ENCODE results near the gene OPN1SW.
A peak's percentile ranks its signal among the peaks of the same experiment; 100 is the strongest.

Gene OPN1SW

GRCh38 chr7:128792471-128793180 lies 17.0 kb upstream of the OPN1SW start:
- no peak overlapping the region for H3K4me3 ChIP-seq (ENCODE audit: low read length)
- H3K36me3 ChIP-seq (ENCODE audit: insufficient read depth, low read length) = no peaks in the 10 kb centered on the region
- no peak overlapping the region for H3K4me2 ChIP-seq (ENCODE audit: low read length)
- no peaks in the 10 kb centered on the region for H3K9me3 ChIP-seq (replicated peaks; ENCODE audit: low read length)
- H3K9ac ChIP-seq (ENCODE audit: low read depth, low read length) = no peak overlapping the region
- peaks cover 27% of the 10 kb centered on the region for H3K27me3 ChIP-seq (ENCODE audit: control insufficient read depth, insufficient read depth, low read length)
- H3K4me1 ChIP-seq (ENCODE audit: control insufficient read depth, insufficient read depth, low read length) = peaks cover 12% of the 10 kb centered on the region

- H3K4me3 ChIP-seq (ENCODE audit: low read length) = peak overlapping the region; percentile 82
- H3K4me2 ChIP-seq (ENCODE audit: low read length) = peak overlapping the region; percentile 98
- no peaks in the 10 kb centered on the region for H3K9me3 ChIP-seq (replicated peaks; ENCODE audit: low read length)
- peaks cover 30% of the 10 kb centered on the region for H3K27me3 ChIP-seq (ENCODE audit: control insufficient read depth, insufficient read depth, low read length)
- no peaks in the 10 kb centered on the region for H3K36me3 ChIP-seq (ENCODE audit: insufficient read depth, low read length)
- peak overlapping the region; percentile 73 for H3K9ac ChIP-seq (ENCODE audit: low read depth, low read length)
- peaks cover 12% of the 10 kb centered on the region for H3K4me1 ChIP-seq (ENCODE audit: control insufficient read depth, insufficient read depth, low read length)
Observed at GRCh38 chr7:128791972-128792327, 16.4 kb upstream of the OPN1SW start.

GRCh38 chr7:128791121-128791971 lies 15.8 kb upstream of the OPN1SW start, which contains the start of gene CCDC136:
Gene CCDC136 (plus strand): TSS chr7:128791968. CDS start chr7:128792412, 444 bp downstream.
- Histone ChIP-seq H3K4me2 (ENCODE audit: low read length) (peak within 1 kb of the TSS; percentile 98), H3K27me3 (ENCODE audit: control insufficient read depth, insufficient read depth, low read length) (peaks cover 30% of the 10 kb centered on the region), H3K4me3 (ENCODE audit: low read length) (peak within 1 kb of the TSS; percentile 82), H3K9ac (ENCODE audit: low read depth, low read length) (peak within 1 kb of the TSS; percentile 73), H3K9me3 (replicated peaks; ENCODE audit: low read length) (no peaks in the 10 kb centered on the region), H3K36me3 (ENCODE audit: insufficient read depth, low read length) (no peaks in the 10 kb centered on the region), H3K4me1 (ENCODE audit: control insufficient read depth, insufficient read depth, low read length) (peaks cover 12% of the 10 kb centered on the region)

- Histone ChIP-seq H3K9me3 (replicated peaks; ENCODE audit: low read length) (no peaks in the 10 kb centered on the region), H3K4me1 (ENCODE audit: control insufficient read depth, insufficient read depth, low read length) (peaks cover 12% of the 10 kb centered on the region), H3K9ac (ENCODE audit: low read depth, low read length) (peak overlapping the region; percentile 73), H3K4me3 (ENCODE audit: low read length) (peak overlapping the region; percentile 82), H3K36me3 (ENCODE audit: insufficient read depth, low read length) (no peaks in the 10 kb centered on the region), H3K4me2 (ENCODE audit: low read length) (peak overlapping the region; percentile 98), H3K27me3 (ENCODE audit: control insufficient read depth, insufficient read depth, low read length) (peaks cover 30% of the 10 kb centered on the region)
Observed at GRCh38 chr7:128790315-128791041, 14.9 kb upstream of the OPN1SW start.

- Histone ChIP-seq H3K9me3 (replicated peaks; ENCODE audit: low read length) (no peaks in the 10 kb centered on the region), H3K36me3 (ENCODE audit: insufficient read depth, low read length) (no peaks in the 10 kb centered on the region), H3K4me2 (ENCODE audit: low read length) (no peak overlapping the region), H3K4me3 (ENCODE audit: low read length) (no peak overlapping the region), H3K4me1 (ENCODE audit: control insufficient read depth, insufficient read depth, low read length) (peaks cover 12% of the 10 kb centered on the region), H3K9ac (ENCODE audit: low read depth, low read length) (no peak overlapping the region), H3K27me3 (ENCODE audit: control insufficient read depth, insufficient read depth, low read length) (peaks cover 30% of the 10 kb centered on the region)
Observed at GRCh38 chr7:128788446-128789412, 13.1 kb upstream of the OPN1SW start.

- Histone ChIP-seq H3K4me3 (ENCODE audit: low read length) (no peak overlapping the region), H3K9me3 (replicated peaks; ENCODE audit: low read length) (no peaks in the 10 kb centered on the region), H3K4me1 (ENCODE audit: control insufficient read depth, insufficient read depth, low read length) (no peaks in the 10 kb centered on the region), H3K36me3 (ENCODE audit: insufficient read depth, low read length) (no peaks in the 10 kb centered on the region), H3K27me3 (ENCODE audit: control insufficient read depth, insufficient read depth, low read length) (peaks cover 30% of the 10 kb centered on the region), H3K4me2 (ENCODE audit: low read length) (no peak overlapping the region), H3K9ac (ENCODE audit: low read depth, low read length) (no peak overlapping the region)
Observed at GRCh38 chr7:128785738-128786137, 10.1 kb upstream of the OPN1SW start.

- H3K4me2 ChIP-seq (ENCODE audit: low read length) = peak overlapping the region; percentile 10
- no peak overlapping the region for H3K9ac ChIP-seq (ENCODE audit: low read depth, low read length)
- no peaks in the 10 kb centered on the region for H3K4me1 ChIP-seq (ENCODE audit: control insufficient read depth, insufficient read depth, low read length)
- no peaks in the 10 kb centered on the region for H3K9me3 ChIP-seq (replicated peaks; ENCODE audit: low read length)
- H3K27me3 ChIP-seq (ENCODE audit: control insufficient read depth, insufficient read depth, low read length) = peaks cover 9% of the 10 kb centered on the region
- H3K36me3 ChIP-seq (ENCODE audit: insufficient read depth, low read length) = no peaks in the 10 kb centered on the region
- H3K4me3 ChIP-seq (ENCODE audit: low read length) = no peak overlapping the region
Observed at GRCh38 chr7:128783143-128783861, 7.7 kb upstream of the OPN1SW start.

- Histone ChIP-seq H3K4me1 (ENCODE audit: control insufficient read depth, insufficient read depth, low read length) (no peaks in the 10 kb centered on the region), H3K27me3 (ENCODE audit: control insufficient read depth, insufficient read depth, low read length) (no peaks in the 10 kb centered on the region), H3K4me2 (ENCODE audit: low read length) (no peak overlapping the region), H3K4me3 (ENCODE audit: low read length) (no peak overlapping the region), H3K9ac (ENCODE audit: low read depth, low read length) (no peak overlapping the region), H3K36me3 (ENCODE audit: insufficient read depth, low read length) (no peaks in the 10 kb centered on the region), H3K9me3 (replicated peaks; ENCODE audit: low read length) (peaks cover 3% of the 10 kb centered on the region)
Observed at GRCh38 chr7:128781851-128782250, 6.3 kb upstream of the OPN1SW start.

GRCh38 chr7:128781126-128781525 lies 5.5 kb upstream of the OPN1SW start:
- H3K27me3 ChIP-seq (ENCODE audit: control insufficient read depth, insufficient read depth, low read length) = no peaks in the 10 kb centered on the region
- peaks cover 3% of the 10 kb centered on the region for H3K9me3 ChIP-seq (replicated peaks; ENCODE audit: low read length)
- H3K4me3 ChIP-seq (ENCODE audit: low read length) = no peak overlapping the region
- no peaks in the 10 kb centered on the region for H3K36me3 ChIP-seq (ENCODE audit: insufficient read depth, low read length)
- no peak overlapping the region for H3K9ac ChIP-seq (ENCODE audit: low read depth, low read length)
- no peaks in the 10 kb centered on the region for H3K4me1 ChIP-seq (ENCODE audit: control insufficient read depth, insufficient read depth, low read length)
- no peak overlapping the region for H3K4me2 ChIP-seq (ENCODE audit: low read length)

GRCh38 chr7:128778946-128779345 lies 3.4 kb upstream of the OPN1SW start:
- no peak overlapping the region for H3K4me2 ChIP-seq (ENCODE audit: low read length)
- H3K27me3 ChIP-seq (ENCODE audit: control insufficient read depth, insufficient read depth, low read length) = no peaks in the 10 kb centered on the region
- no peak overlapping the region for H3K4me3 ChIP-seq (ENCODE audit: low read length)
- no peaks in the 10 kb centered on the region for H3K4me1 ChIP-seq (ENCODE audit: control insufficient read depth, insufficient read depth, low read length)
- no peak overlapping the region for H3K9ac ChIP-seq (ENCODE audit: low read depth, low read length)
- H3K36me3 ChIP-seq (ENCODE audit: insufficient read depth, low read length) = peaks cover 12% of the 10 kb centered on the region
- H3K9me3 ChIP-seq (replicated peaks; ENCODE audit: low read length) = peaks cover 3% of the 10 kb centered on the region

Measured in skeletal muscle satellite cell (primary cell).